Measurements from ENCODE around the gene MAZ.
"Not testable (repeated sequence)": the region's sequence is repeated elsewhere in the genome, so short reads cannot be mapped to it uniquely, and the experiment has no call there.

MAZ gene

GRCh38 chr16:29824589-29825144 lies 18.3 kb downstream of the MAZ start:
- no peak for TF ChIP-seq CTCF (conservative IDR thresholded peaks at IDR 0.05; ENCODE audit: low read depth, low read length)
- DNase-seq (ENCODE audit: low read depth) = no peak
- no peak overlapping the region for H3K4me3 ChIP-seq (ENCODE audit: low read length)

- H3K4me3 ChIP-seq (ENCODE audit: low read length) = no peak overlapping the region
These were observed 19.1 kb downstream of the MAZ start for GRCh38 chr16:29825145-29826044.

GRCh38 chr16:29826342-29826695 lies 20.0 kb downstream of the MAZ start:
- no peak overlapping the region for H3K4me3 ChIP-seq (ENCODE audit: low read length)
- DNase-seq (ENCODE audit: low read depth) = no peak
- no peak for TF ChIP-seq CTCF (conservative IDR thresholded peaks at IDR 0.05; ENCODE audit: low read depth, low read length)

More at GRCh38 chr16:29825145-29826044, 19.1 kb downstream of the MAZ start:
- TF ChIP-seq CTCF (conservative IDR thresholded peaks at IDR 0.05; ENCODE audit: low read depth, low read length) = no peak
- DNase-seq (ENCODE audit: low read depth) = no peak

- no peak for DNase-seq (ENCODE audit: low read depth)
- TF ChIP-seq CTCF (conservative IDR thresholded peaks at IDR 0.05; ENCODE audit: low read depth, low read length) = no peak
- H3K4me3 ChIP-seq (ENCODE audit: low read length) = no peak overlapping the region
These were observed 24.4 kb downstream of the MAZ start for GRCh38 chr16:29830774-29831173.

- TF ChIP-seq CTCF (conservative IDR thresholded peaks at IDR 0.05; ENCODE audit: low read depth, low read length) = no peak
- no peak for DNase-seq (ENCODE audit: low read depth)
- H3K4me3 ChIP-seq (ENCODE audit: low read length) = no peak overlapping the region
These were observed 25.2 kb downstream of the MAZ start for GRCh38 chr16:29831490-29831889.

GRCh38 chr16:29833219-29833618 lies 26.9 kb downstream of the MAZ start:
- not testable (repeated sequence) for DNase-seq (ENCODE audit: low read depth); H3K4me3 ChIP-seq (ENCODE audit: low read length)

- no peak for TF ChIP-seq CTCF (conservative IDR thresholded peaks at IDR 0.05; ENCODE audit: low read depth, low read length)
- no peak for DNase-seq (ENCODE audit: low read depth)
These were observed 27.8 kb downstream of the MAZ start for GRCh38 chr16:29834079-29834478.

More at GRCh38 chr16:29834079-29834478, 27.8 kb downstream of the MAZ start:
- no peak overlapping the region for H3K4me3 ChIP-seq (ENCODE audit: low read length)

Measured in retinal pigment epithelial cell (primary cell).